GM12801 (cell line): ENCODE results near the gene HAO1.

ENCODE experiments used
- TF ChIP-seq, protein P1 (sequence below): IDR thresholded peaks from one replicate; pipeline ENCODE4 v1.5.1; 2011; ENCODE audit warnings: control low read depth; ENCODE audit not compliant: insufficient read length; ENCODE audit errors: extremely low read depth

The HAO1 gene

DNA sequence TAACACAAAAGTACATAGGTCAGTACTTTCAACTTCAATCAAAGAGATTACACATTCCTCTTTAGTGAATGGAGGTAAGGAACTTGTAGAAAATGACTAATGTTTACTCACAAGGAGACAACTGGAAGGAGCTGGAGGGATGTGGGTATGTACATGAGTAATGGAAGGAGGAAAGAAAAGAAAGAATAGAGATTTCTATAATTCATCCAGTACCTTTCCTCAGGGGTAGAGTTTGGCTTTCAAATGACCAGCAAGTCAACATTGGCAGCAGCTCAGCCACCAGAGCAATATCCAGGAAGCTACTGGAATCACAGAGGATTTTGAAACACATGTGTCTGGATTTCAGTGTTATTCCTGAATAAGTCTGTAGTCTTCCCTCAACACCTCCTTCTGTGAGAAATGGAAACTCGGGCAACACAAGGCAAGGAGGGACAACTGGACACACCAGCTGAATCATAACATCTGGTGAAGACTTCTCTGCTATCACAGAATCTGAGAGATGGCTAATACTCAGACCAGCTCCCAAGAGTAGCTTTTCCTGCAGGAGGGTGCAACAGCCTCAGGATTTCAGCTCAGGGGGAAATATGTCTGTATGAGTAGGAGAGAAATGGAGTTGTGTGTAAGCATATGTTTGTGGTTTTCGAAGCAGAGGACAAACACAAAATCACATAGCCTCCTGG is 98.8 kb downstream of the HAO1 start:
- TF ChIP-seq, protein P1, sequence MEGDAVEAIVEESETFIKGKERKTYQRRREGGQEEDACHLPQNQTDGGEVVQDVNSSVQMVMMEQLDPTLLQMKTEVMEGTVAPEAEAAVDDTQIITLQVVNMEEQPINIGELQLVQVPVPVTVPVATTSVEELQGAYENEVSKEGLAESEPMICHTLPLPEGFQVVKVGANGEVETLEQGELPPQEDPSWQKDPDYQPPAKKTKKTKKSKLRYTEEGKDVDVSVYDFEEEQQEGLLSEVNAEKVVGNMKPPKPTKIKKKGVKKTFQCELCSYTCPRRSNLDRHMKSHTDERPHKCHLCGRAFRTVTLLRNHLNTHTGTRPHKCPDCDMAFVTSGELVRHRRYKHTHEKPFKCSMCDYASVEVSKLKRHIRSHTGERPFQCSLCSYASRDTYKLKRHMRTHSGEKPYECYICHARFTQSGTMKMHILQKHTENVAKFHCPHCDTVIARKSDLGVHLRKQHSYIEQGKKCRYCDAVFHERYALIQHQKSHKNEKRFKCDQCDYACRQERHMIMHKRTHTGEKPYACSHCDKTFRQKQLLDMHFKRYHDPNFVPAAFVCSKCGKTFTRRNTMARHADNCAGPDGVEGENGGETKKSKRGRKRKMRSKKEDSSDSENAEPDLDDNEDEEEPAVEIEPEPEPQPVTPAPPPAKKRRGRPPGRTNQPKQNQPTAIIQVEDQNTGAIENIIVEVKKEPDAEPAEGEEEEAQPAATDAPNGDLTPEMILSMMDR = no peak

DNA sequence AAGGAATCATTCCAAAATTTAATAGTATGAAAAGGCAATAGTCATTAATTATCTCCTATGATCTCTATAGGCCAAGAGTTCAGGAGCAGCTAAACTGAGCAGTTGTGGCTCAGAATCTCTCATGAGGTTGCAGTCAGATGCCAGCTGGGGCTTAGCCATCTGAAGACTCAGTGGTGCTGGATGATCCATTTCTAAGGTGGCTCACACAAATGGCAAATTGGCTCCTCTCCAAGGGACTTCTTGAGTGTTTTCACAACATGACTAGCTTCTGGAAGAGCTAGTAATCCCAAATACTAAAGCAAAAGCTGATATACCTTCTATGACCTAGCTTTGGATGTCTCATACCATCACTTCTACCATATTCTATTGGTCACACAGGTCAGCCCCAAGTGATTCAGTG is 104.2 kb downstream of the HAO1 start:
- TF ChIP-seq, protein P1 = no peak
